Stomach smooth muscle (tissue), 2 donors: ENCODE data around the gene PPM1N.
"Not testable (repeated sequence)": the region's sequence is repeated elsewhere in the genome, so short reads cannot be mapped to it uniquely, and the experiment has no call there.

ENCODE experiments used
- H3K27ac ChIP-seq: one replicate; pipeline ENCODE4 v1.7.0; 2013; ENCODE audit warnings: mild to moderate bottlenecking, low read length, inconsistent platforms
- H3K27me3 ChIP-seq, 2 donors: one replicate each; pipeline ENCODE4 v1.7.0; 2013; ENCODE audit warnings: low read length in 2 of 2; ENCODE audit not compliant: insufficient read depth in 2 of 2, control insufficient read depth in 1 of 2
- H3K36me3 ChIP-seq, 2 donors: one replicate each; pipeline ENCODE4 v1.7.0; 2013; ENCODE audit warnings: low read length in 2 of 2; ENCODE audit not compliant: control insufficient read depth in 2 of 2, insufficient read depth in 2 of 2
- H3K4me1 ChIP-seq: one replicate; pipeline ENCODE4 v1.7.0; 2013; ENCODE audit warnings: low read length; ENCODE audit not compliant: control insufficient read depth, insufficient read depth
- H3K4me3 ChIP-seq, 2 donors: one replicate each; pipeline ENCODE4 v1.7.0; 2013; ENCODE audit warnings: low read length in 2 of 2
- H3K9ac ChIP-seq, 2 donors: one replicate each; pipeline ENCODE4 v1.7.0; 2013; ENCODE audit warnings: low read length in 2 of 2, mild to moderate bottlenecking in 1 of 2
- H3K9me3 ChIP-seq, 2 donors: one replicate each; pipeline ENCODE4 v1.7.0; 2013; ENCODE audit warnings: low read length in 2 of 2; ENCODE audit not compliant: control insufficient read depth in 2 of 2
- donor health status: healthy.
- donor health status: Pancreatic carcinoma.

Gene PPM1N

DNA sequence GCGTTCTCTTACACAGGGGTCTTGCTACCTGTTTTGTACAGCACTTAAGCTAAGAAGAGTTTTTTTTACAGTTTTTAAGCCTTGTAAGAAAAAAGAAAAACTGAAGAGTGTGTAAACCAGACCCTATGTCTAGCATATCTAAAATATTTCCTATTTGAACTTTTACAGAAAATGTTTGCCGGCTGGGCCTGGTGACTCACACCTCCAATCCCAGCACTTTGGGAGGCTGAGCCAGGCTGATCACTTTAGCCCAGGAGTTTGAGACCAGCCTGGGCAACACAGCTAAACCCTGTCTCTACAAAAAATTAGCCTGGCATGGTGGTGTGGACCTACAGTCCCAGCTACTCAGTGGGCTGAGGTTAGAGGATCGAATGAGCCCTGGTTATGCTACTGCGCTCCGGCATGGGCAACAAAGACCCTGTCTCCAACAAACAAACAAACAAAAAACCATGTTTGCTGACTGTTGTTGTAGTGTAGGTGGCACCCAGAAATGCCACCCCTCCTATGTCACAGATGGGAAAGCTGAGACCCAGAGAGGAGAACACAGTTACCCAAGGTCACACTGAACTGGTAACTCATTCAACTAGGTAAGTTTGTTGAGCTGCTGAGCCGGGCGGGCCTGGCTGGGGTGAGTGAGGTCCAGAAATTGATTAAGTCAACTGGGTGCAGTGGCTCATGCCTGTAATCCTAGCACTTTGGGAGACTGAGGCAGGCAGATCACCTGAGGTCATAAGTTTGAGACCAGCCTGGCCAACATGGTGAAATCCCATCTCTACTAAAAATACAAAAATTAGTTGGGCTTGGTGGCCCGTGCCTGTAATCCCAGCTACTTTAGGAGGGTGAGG, 7.1 kb downstream of the PPM1N start:
- Histone ChIP-seq H3K9me3 (no peaks in the 10 kb centered on the region), H3K9ac (no peak overlapping the region), H3K4me3 (no peak overlapping the region), H3K27me3 (no peaks in the 10 kb centered on the region), H3K36me3 (no peaks in the 10 kb centered on the region), H3K27ac (peak overlapping the region; percentile 99), H3K4me1 (peaks cover 21% of the 10 kb centered on the region)

DNA sequence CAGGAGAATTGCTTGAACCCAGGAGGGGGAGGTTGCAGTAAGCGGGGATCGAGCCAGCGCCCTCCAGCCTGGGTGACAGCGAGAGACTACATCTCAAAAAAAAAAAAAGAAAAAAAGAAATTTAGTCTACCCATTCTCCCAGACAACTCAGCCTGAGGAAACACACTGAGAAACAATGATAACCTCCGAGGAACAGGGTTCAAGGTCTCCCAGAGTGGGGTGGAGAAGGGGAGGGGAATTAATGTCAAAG, 7.7 kb downstream of the PPM1N start:
- peak overlapping the region; percentile 99 for H3K27ac ChIP-seq
- H3K27me3 ChIP-seq: no peaks in the 10 kb centered on the region
- no peaks in the 10 kb centered on the region for H3K9me3 ChIP-seq
- H3K36me3 ChIP-seq: no peaks in the 10 kb centered on the region
- peak overlapping the region; percentile 58 to 99 for H3K9ac ChIP-seq
- peaks cover 21% of the 10 kb centered on the region for H3K4me1 ChIP-seq
- peak overlapping the region; percentile 42 to 96 for H3K4me3 ChIP-seq

DNA sequence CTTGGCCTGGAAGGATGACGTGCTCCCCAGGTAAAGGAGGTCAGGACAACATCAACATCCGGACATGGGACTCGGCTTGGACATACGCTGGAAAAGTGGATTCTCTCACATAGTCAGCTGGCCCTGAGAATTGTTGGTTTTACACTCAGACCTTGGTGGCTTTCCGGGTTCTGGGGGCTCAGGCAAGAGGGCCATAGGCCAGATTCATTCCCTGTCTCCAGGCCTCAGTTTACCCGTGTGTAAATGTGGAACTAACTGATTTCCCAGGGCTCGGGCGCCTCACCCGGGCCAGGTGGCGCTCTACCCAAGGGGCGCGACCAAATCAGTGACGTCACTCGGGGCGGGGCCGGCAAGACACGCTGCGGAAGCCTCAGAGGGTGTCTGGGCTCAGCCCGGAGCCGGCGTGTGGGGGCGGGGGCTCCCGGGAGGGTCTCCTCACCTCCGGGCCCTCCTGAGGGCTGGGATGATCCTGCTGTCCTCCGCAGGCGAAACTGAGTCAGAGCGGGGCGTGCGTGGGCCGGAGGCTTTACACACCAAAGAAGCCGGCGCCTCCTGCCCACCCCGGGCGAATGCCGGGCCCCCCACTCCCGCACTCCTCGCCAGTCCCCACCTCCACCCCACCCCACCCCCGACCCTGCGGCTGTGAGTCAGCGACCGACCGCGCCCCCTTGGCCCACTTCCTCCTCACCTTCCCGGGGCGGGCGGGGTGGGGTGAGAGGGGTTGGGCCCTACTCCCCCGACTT, 8.2 kb downstream of the PPM1N start:
- H3K9ac ChIP-seq: peak overlapping the region; percentile 58 to 99
- no peaks in the 10 kb centered on the region for H3K9me3 ChIP-seq
- H3K27me3 ChIP-seq: no peaks in the 10 kb centered on the region
- peak overlapping the region; percentile 99 for H3K27ac ChIP-seq
- H3K36me3 ChIP-seq: no peaks in the 10 kb centered on the region
- H3K4me3 ChIP-seq: peak overlapping the region; percentile 89 to 96
- H3K4me1 ChIP-seq: peaks cover 21% of the 10 kb centered on the region

DNA sequence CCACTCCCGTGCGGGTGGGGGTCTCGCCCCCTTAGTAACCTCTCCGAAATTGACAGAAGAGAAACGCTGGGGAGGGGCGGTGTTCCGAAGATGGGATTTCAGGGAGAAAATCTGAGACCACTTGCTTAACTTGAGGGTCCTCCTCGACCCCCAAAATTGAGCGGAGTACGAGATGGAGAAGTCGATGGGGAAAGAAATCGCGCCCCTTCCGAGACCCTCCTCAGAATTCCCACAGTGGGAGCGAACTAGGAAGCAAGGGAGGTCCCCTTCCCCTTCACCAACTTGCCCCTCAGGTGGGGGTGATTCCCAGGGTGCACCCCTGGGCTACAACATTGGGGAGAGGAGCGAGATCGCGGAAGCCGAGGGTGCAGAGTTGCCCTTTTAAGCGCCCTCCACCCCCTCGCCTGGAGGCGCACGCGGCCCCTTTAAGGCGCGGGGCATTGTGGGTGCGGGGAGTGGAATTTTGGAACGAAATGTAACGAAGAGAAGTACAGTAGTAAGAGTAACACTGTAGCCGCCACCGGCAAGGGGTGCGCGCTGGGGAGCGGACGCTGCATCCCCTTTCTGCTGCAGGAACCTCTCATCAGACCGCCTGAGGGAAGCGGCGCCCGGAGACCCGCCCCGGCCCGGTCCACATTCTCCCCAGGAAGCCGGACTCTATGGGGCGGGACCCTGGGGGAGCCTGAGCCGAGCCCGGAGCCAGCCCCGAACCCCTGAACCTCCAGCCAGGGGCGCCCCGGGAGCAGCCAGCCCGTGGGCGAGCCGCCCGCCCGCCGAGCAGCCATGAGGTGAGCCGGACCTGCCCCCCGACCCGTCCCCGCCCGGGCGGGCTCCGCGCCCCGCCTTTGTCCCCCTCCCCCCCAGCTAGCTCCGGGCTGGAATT, 9.0 kb downstream of the PPM1N start, which contains the start of gene VASP:
Gene VASP (plus strand): TSS at position 491 of the 883 bp plus-strand sequence. CDS start 293 bp downstream, at position 784.
- H3K4me3 ChIP-seq: peak within 1 kb of the TSS; percentile 89 to 96
- peaks cover 26% of the 10 kb centered on the region for H3K4me1 ChIP-seq
- no peaks in the 10 kb centered on the region for H3K36me3 ChIP-seq
- H3K9me3 ChIP-seq: no peaks in the 10 kb centered on the region
- H3K9ac ChIP-seq: peak within 1 kb of the TSS; percentile 98 to 99
- peak within 1 kb of the TSS; percentile 99 for H3K27ac ChIP-seq
- no peaks in the 10 kb centered on the region for H3K27me3 ChIP-seq

DNA sequence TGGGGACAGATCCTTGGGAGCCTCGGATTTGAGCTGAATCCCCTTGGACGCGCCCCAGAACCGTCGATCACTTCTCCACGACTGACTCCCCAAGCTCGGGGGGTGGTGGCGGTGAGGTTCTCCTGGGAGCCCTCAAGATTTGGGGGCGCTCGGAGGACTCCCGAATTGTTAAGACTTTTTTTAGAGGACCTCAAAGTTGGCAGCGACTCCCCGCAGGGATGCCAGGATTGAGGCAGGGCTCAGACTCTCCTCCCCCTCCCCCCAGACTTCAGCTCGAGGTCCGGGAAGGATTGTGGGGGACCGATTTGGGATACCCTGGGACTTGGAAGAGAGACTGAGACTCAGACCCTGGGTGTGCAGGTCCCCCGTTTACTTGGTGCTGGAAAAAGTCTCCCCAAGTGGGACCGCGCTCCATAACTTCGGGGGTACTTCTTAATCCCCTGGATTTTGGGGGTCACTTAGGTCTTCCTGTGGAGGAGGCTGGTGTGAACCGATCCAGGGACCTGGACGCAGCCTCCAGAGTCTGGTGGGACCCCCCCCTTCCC, 9.7 kb downstream of the PPM1N start:
- H3K36me3 ChIP-seq: no peaks in the 10 kb centered on the region
- H3K9ac ChIP-seq: peak overlapping the region; percentile 98 to 99
- H3K27ac ChIP-seq: peak overlapping the region; percentile 99
- no peaks in the 10 kb centered on the region for H3K9me3 ChIP-seq
- H3K4me1 ChIP-seq: peaks cover 27% of the 10 kb centered on the region
- H3K27me3 ChIP-seq: no peaks in the 10 kb centered on the region
- H3K4me3 ChIP-seq: peak overlapping the region; percentile 89 to 96

DNA sequence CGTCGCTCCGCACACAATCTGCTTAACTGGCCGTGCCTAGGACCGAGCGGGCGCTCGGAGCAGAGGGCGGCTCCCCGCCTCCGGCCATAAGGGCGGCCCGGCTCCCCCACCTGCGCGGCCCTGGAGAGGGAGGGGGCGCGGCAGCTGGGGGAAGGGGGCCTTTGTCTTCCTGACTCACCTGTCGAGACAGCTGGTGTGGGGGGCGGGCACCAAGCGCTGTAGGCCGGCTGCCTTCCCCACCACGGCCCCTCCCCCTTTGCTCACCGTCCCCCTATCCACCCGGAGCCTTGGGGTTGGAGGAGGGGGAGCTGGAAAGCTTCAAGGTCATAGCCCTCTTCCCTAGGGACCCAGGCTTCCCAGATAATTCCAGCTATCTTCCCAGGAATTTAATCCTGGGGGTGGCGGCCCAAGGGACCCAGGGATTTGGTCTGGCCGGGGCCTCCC, 10.2 kb downstream of the PPM1N start:
- peak overlapping the region; percentile 98 to 99 for H3K9ac ChIP-seq
- H3K27me3 ChIP-seq: no peaks in the 10 kb centered on the region
- no peaks in the 10 kb centered on the region for H3K9me3 ChIP-seq

DNA sequence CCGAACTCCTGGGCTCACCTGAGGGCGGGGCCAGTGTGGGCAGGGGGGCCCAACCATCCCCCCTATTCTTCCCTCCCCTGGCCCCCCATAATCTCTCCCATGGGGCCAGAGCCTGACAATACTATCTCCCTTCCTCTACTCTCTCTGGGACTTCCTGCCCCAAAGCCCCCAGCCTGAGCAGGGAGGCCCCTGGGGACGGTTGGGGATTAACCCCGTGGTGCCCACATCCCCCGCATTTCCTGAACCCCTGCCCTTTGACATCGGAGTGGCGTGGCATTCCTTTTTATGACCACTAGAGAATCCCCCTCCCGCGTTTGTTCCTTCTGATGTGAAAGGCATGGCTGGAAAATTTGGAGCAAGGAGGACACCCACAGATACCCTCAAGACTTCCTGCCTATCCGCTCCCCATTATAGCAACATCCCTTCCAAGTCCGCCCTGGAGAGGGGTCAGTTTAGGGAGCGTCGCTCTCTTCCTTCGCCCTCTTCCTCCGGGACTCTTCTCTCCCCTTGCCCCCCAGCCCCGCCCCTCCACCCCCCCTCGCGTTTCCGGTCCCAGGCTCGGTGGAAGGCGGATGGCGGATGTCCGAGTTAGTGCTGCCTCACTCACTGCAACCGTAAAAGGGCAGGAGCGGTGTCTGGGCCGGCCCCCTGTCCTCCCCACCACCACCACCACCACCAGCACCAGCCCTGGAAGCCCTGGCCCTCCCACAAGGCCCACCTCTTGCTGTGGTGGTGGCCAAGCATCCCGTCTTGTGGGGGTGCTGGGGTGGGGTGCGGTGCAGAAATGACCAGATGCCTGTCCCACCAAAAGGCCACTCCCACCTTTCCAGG, 10.8 kb downstream of the PPM1N start:
- H3K4me1 ChIP-seq: peaks cover 33% of the 10 kb centered on the region
- no peaks in the 10 kb centered on the region for H3K9me3 ChIP-seq
- H3K27ac ChIP-seq: peak overlapping the region; percentile 99
- H3K36me3 ChIP-seq: no peaks in the 10 kb centered on the region
- no peaks in the 10 kb centered on the region for H3K27me3 ChIP-seq
- peak overlapping the region; percentile 89 to 96 for H3K4me3 ChIP-seq
- peak overlapping the region; percentile 98 to 99 for H3K9ac ChIP-seq

More for the DNA sequence above, 10.2 kb downstream of the PPM1N start:
- peak overlapping the region; percentile 89 to 96 for H3K4me3 ChIP-seq
- peaks cover 28% of the 10 kb centered on the region for H3K4me1 ChIP-seq
- peak overlapping the region; percentile 99 for H3K27ac ChIP-seq
- H3K36me3 ChIP-seq: no peaks in the 10 kb centered on the region

DNA sequence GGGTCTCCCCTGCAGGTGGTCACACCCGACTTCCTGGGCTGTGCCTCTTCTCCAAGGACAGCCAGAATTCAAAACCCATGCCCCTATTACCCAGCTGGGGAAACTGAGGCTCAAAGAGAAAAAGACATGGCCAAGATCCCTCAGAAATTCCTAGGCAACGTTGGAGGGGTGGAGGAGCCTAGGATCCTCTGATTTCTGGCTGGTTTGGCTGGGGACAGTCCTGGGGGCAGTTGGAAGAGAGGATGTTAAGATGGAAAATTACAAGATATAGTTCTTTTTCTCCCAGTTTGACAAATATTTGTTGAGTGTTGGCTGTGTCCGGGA, 11.4 kb downstream of the PPM1N start:
- H3K36me3 ChIP-seq: no peaks in the 10 kb centered on the region
- H3K27ac ChIP-seq: peak overlapping the region; percentile 99
- peak overlapping the region; percentile 86 to 90 for H3K9ac ChIP-seq
- H3K4me1 ChIP-seq: peaks cover 39% of the 10 kb centered on the region
- H3K4me3 ChIP-seq: peak overlapping the region; percentile 76 to 96
- H3K9me3 ChIP-seq: no peaks in the 10 kb centered on the region
- no peaks in the 10 kb centered on the region for H3K27me3 ChIP-seq

DNA sequence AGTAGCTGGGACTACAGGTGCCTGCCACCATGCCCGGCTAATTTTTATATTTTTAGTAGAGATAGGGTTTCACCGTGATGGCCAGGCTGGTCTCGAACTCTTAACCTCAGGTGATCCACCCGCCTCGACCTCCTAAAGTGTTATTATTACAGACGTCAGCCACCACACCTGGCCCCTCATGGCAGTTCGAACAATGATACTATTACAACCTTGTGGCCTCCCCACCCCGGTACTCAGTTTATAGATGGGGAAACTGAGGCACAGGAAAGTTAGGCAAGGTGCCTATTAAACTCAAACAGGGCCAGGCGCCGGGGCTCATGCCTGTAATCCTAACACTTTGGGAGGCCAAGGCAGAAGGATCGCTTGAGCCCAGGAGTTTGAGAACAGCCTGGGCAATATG, 12.1 kb downstream of the PPM1N start:
- not testable (repeated sequence) for H3K27me3 ChIP-seq, H3K9ac ChIP-seq, H3K36me3 ChIP-seq, H3K9me3 ChIP-seq
- peaks cover 45% of the 10 kb centered on the region for H3K4me1 ChIP-seq
- peak overlapping the region; percentile 99 for H3K27ac ChIP-seq
- H3K4me3 ChIP-seq: peak overlapping the region in 1 of 2 donors; percentile 96
